ENCODE data around the gene EIPR1. TPM values are rescaled to one million over a fixed set of nuclear protein-coding genes. Genes with fewer than 3 reads are reported as not detected.

The EIPR1 gene
- total RNA-seq, 1 experiment from 2014 or later: 40.4 TPM

- H3K4me3 ChIP-seq: no peak overlapping the region
- ChIA-PET CTCF (no interaction called here), POLR2A (ENCODE audit: unreplicated experiment) (no interaction called here)
- H3F3A ChIP-seq (ENCODE audit: insufficient read depth, low read depth): peaks cover 5% of the 10 kb centered on the region; the same call in 1 of the 2 replicates
- H4K20me1 ChIP-seq (ENCODE audit: insufficient read depth): peaks cover 24% of the 10 kb centered on the region
- H3K9me3 ChIP-seq (ENCODE audit: insufficient read depth, low read depth): no peaks in the 10 kb centered on the region
- no peak overlapping the region for H3K27ac ChIP-seq
- peaks cover 4% of the 10 kb centered on the region; the same call in 1 of the 2 replicates for H3K36me3 ChIP-seq (ENCODE audit: low read depth)
- no peaks in the 10 kb centered on the region for H3K4me1 ChIP-seq (replicated peaks; ENCODE audit: insufficient read depth)
- H3K27me3 ChIP-seq (ENCODE audit: insufficient read depth, low read depth): no peaks in the 10 kb centered on the region
- no peaks in the 10 kb centered on the region for H3K9me2 ChIP-seq (ENCODE audit: insufficient read depth)
- no peak overlapping the region for H3K4me2 ChIP-seq
- intact Hi-C loops (cut with micrococcal nuclease; ENCODE audit: unreplicated experiment): no loop called here
- DNase-seq: no peak
- no TSS peak for BruUV-seq (replicated peaks)
- no peaks in the 10 kb centered on the region; the same call in 1 of the 2 replicates for H3K79me2 ChIP-seq (ENCODE audit: low read depth)
- H2AFZ ChIP-seq: no peak overlapping the region
- no peak for TF ChIP-seq EZH2 (IDR thresholded peaks at IDR 0.05; ENCODE audit: low read depth)
- TF ChIP-seq, protein P1, sequence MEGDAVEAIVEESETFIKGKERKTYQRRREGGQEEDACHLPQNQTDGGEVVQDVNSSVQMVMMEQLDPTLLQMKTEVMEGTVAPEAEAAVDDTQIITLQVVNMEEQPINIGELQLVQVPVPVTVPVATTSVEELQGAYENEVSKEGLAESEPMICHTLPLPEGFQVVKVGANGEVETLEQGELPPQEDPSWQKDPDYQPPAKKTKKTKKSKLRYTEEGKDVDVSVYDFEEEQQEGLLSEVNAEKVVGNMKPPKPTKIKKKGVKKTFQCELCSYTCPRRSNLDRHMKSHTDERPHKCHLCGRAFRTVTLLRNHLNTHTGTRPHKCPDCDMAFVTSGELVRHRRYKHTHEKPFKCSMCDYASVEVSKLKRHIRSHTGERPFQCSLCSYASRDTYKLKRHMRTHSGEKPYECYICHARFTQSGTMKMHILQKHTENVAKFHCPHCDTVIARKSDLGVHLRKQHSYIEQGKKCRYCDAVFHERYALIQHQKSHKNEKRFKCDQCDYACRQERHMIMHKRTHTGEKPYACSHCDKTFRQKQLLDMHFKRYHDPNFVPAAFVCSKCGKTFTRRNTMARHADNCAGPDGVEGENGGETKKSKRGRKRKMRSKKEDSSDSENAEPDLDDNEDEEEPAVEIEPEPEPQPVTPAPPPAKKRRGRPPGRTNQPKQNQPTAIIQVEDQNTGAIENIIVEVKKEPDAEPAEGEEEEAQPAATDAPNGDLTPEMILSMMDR (conservative IDR thresholded peaks at IDR 0.05): no peak
These were observed 55.8 kb downstream of the EIPR1 start for GRCh38 chr2:3321825-3322224.

- Histone ChIP-seq H3K9me2 (ENCODE audit: insufficient read depth) (no peaks in the 10 kb centered on the region), H4K20me1 (ENCODE audit: insufficient read depth) (peaks cover 25% of the 10 kb centered on the region), H3K9me3 (ENCODE audit: insufficient read depth, low read depth) (no peaks in the 10 kb centered on the region), H3K79me2 (ENCODE audit: low read depth) (peaks cover 4% of the 10 kb centered on the region; the same call in 1 of the 2 replicates), H3K27ac (no peak overlapping the region), H3K36me3 (ENCODE audit: low read depth) (peaks cover 4% of the 10 kb centered on the region; the same call in 1 of the 2 replicates), H2AFZ (no peak overlapping the region), H3K4me3 (no peak overlapping the region), H3K4me1 (replicated peaks; ENCODE audit: insufficient read depth) (no peaks in the 10 kb centered on the region), H3K27me3 (ENCODE audit: insufficient read depth, low read depth) (no peaks in the 10 kb centered on the region), H3F3A (ENCODE audit: insufficient read depth, low read depth) (peaks cover 5% of the 10 kb centered on the region; the same call in 1 of the 2 replicates), H3K4me2 (no peak overlapping the region)
- no peak for DNase-seq
- no TSS peak for BruUV-seq (replicated peaks)
- CTCF ChIA-PET: no interaction called here
- intact Hi-C loops (cut with micrococcal nuclease; ENCODE audit: unreplicated experiment): no loop called here
- no peak for TF ChIP-seq EZH2 (IDR thresholded peaks at IDR 0.05; ENCODE audit: low read depth)
- TF ChIP-seq, protein P1 (conservative IDR thresholded peaks at IDR 0.05): no peak
- POLR2A ChIA-PET (ENCODE audit: unreplicated experiment): no interaction called here
These were observed 56.6 kb downstream of the EIPR1 start for GRCh38 chr2:3320910-3321605.

DNA sequence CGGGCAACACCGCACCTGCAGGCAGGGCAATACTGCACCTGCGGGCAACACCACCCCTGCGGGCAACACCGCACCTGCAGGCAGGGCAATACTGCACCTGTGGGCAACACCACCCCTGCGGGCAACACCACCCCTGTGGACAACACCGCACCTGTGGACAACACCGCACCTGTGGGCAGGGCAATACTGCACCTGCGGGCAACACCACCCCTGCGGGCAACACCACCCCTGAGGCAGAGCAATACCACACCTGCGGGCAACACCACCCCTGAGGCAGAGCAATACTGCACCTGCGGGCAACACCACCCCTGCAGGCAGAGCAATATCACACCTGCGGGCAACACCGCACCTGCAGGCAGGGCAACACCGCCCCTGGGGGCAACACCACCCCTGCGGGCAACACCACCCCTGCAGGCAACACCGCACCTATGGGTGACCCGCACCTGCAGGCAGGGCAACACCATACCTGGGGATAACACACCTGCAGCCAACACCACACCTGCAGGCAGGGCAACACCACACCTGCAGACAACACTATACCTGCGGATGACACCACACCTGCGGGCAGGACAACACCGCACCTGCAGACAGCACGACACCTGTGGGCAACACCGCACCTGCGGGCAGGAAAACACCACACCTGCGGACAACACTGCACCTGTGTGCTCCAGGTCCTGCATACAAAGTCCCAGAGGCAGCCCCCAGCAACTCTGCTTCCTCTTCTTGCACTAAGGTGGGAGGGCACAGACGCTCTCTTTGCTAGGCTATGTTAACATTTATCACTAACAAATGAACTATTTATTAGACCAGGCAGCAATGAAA lies 57.7 kb downstream of the EIPR1 start:
- CTCF ChIA-PET: no interaction called here
- intact Hi-C loops (cut with micrococcal nuclease; ENCODE audit: unreplicated experiment): no loop called here

More for the DNA sequence above, 57.7 kb downstream of the EIPR1 start:
- no peaks in the 10 kb centered on the region for H3K27me3 ChIP-seq (ENCODE audit: insufficient read depth, low read depth)
- no peak overlapping the region for H3K27ac ChIP-seq
- H3K4me2 ChIP-seq: no peak overlapping the region
- H3K9me2 ChIP-seq (ENCODE audit: insufficient read depth): no peaks in the 10 kb centered on the region
- POLR2A ChIA-PET (ENCODE audit: unreplicated experiment): no interaction called here
- H3K4me1 ChIP-seq (replicated peaks; ENCODE audit: insufficient read depth): no peaks in the 10 kb centered on the region
- H3K4me3 ChIP-seq: no peak overlapping the region
- peaks cover 25% of the 10 kb centered on the region for H4K20me1 ChIP-seq (ENCODE audit: insufficient read depth)
- no TSS peak for BruUV-seq (replicated peaks)
- peaks cover 4% of the 10 kb centered on the region; the same call in 1 of the 2 replicates for H3K36me3 ChIP-seq (ENCODE audit: low read depth)
- DNase-seq: no peak
- H2AFZ ChIP-seq: no peak overlapping the region
- no peak for TF ChIP-seq EZH2 (IDR thresholded peaks at IDR 0.05; ENCODE audit: low read depth)
- TF ChIP-seq, protein P1 (conservative IDR thresholded peaks at IDR 0.05): no peak
- peaks cover 4% of the 10 kb centered on the region; the same call in 1 of the 2 replicates for H3K79me2 ChIP-seq (ENCODE audit: low read depth)
- H3F3A ChIP-seq (ENCODE audit: insufficient read depth, low read depth): peaks cover 5% of the 10 kb centered on the region; the same call in 1 of the 2 replicates
- H3K9me3 ChIP-seq (ENCODE audit: insufficient read depth, low read depth): no peaks in the 10 kb centered on the region
